Subcutaneous adipose tissue (tissue), 4 donors: ENCODE measurements around the gene DVL2. TPM values are rescaled to one million over a fixed set of nuclear protein-coding genes. Genes with fewer than 3 reads are reported as not detected.

Experiments used
- CTCF ChIP-seq: fragments of 450-650 bp; IDR thresholded peaks from one replicate; pipeline ENCODE4 v1.5.1; 2016; ENCODE audit warnings: low read depth, mild to moderate bottlenecking, control low read depth, antibody characterized with exemption, moderate library complexity
- total RNA-seq, 4 donors: library from RNA; depleted of rRNA; stranded (reverse); fragments of >200 nt; gene quantifications; one replicate each; pipeline ENCODE4 v1.1.0, GENCODE V29; 2016

The DVL2 gene
- 10 to 100 TPM; 23.5 to 36.5 (median 27.1) TPM for total RNA-seq

GRCh38 chr17:7234083-7234951 lies at the start of gene DVL2:
Gene DVL2 (minus strand): TSS chr17:7234517. CDS start chr17:7234262, 255 bp downstream.
- no peak for TF ChIP-seq CTCF

- no peak for TF ChIP-seq CTCF
Measured at GRCh38 chr17:7283471-7284216, 49.3 kb upstream of the DVL2 start.

GRCh38 chr17:7282752-7283321 lies 48.5 kb upstream of the DVL2 start:
- TF ChIP-seq CTCF: no peak

- no peak for TF ChIP-seq CTCF
Measured at GRCh38 chr17:7281953-7282751, 47.8 kb upstream of the DVL2 start.

- TF ChIP-seq CTCF: no peak
Measured at GRCh38 chr17:7281074-7281952, 47.0 kb upstream of the DVL2 start, which contains the start of gene SLC2A4. Gene SLC2A4 (plus strand): TSS chr17:7281718. CDS start chr17:7281935, 217 bp downstream.

GRCh38 chr17:7280519-7281073 lies 46.3 kb upstream of the DVL2 start:
- TF ChIP-seq CTCF: no peak
